HT1080 (cell line): ENCODE measurements around the gene NRXN3. TPM values are rescaled to one million over a fixed set of nuclear protein-coding genes. Genes with fewer than 3 reads are reported as not detected.
"Not testable (repeated sequence)": the region's sequence is repeated elsewhere in the genome, so short reads cannot be mapped to it uniquely, and the experiment has no call there.

Experiments used
- DNase-seq: peaks from one replicate; pipeline ENCODE4 v3.0.0-alpha.2; 2015; ENCODE audit warnings: low read depth
- total RNA-seq: library from RNA; depleted of rRNA; stranded (reverse); fragments of >200 nt; shearing (Covaris generic); gene quantifications from 2 replicates; pipeline ENCODE4 v1.2.3, GENCODE V29; 2014

NRXN3 gene
- total RNA-seq, 1 experiment from 2014 or later: 1.2 TPM

GRCh38 chr14:78403278-78403815, 233.2 kb downstream of the NRXN3 start:
- peak; percentile 59 for DNase-seq

GRCh38 chr14:78405079-78405856, 235.1 kb downstream of the NRXN3 start:
- no peak for DNase-seq

- no peak for DNase-seq
Measured at GRCh38 chr14:78412475-78412874, 242.3 kb downstream of the NRXN3 start.

- no peak for DNase-seq
Measured at GRCh38 chr14:78414172-78414571, 244.0 kb downstream of the NRXN3 start.

- no peak for DNase-seq
Measured at GRCh38 chr14:78417532-78417931, 247.4 kb downstream of the NRXN3 start.

GRCh38 chr14:78424311-78424710, 254.1 kb downstream of the NRXN3 start:
- no peak for DNase-seq

- no peak for DNase-seq
Measured at GRCh38 chr14:78425330-78425729, 255.2 kb downstream of the NRXN3 start.

- no peak for DNase-seq
Measured at GRCh38 chr14:78425782-78426181, 255.6 kb downstream of the NRXN3 start.

GRCh38 chr14:78432046-78432445, 261.9 kb downstream of the NRXN3 start:
- DNase-seq: no peak

- DNase-seq: not testable (repeated sequence)
Measured at GRCh38 chr14:78437448-78437847, 267.3 kb downstream of the NRXN3 start.

- no peak for DNase-seq
Measured at GRCh38 chr14:78440356-78440894, 270.3 kb downstream of the NRXN3 start.

- DNase-seq: no peak
Measured at GRCh38 chr14:78443834-78444233, 273.7 kb downstream of the NRXN3 start.

- DNase-seq: no peak
Measured at GRCh38 chr14:78445275-78445674, 275.1 kb downstream of the NRXN3 start.

GRCh38 chr14:78446807-78447206, 276.6 kb downstream of the NRXN3 start:
- DNase-seq: no peak

GRCh38 chr14:78448164-78449094, 278.3 kb downstream of the NRXN3 start:
- peak; percentile 36 for DNase-seq

- DNase-seq: no peak
Measured at GRCh38 chr14:78450669-78451318, 280.6 kb downstream of the NRXN3 start.

GRCh38 chr14:78451319-78451695, 281.1 kb downstream of the NRXN3 start:
- DNase-seq: no peak

- DNase-seq: no peak
Measured at GRCh38 chr14:78455896-78456435, 285.8 kb downstream of the NRXN3 start.

GRCh38 chr14:78469947-78470346, 299.8 kb downstream of the NRXN3 start:
- no peak for DNase-seq

- DNase-seq: no peak
Measured at GRCh38 chr14:78479127-78479780, 309.1 kb downstream of the NRXN3 start.
